Glutamatergic neuron (in vitro differentiated cells): ENCODE data around the gene FAM180B. TPM values are rescaled to one million over a fixed set of nuclear protein-coding genes. Genes with fewer than 3 reads are reported as not detected.

Source experiments
- DNase-seq: peaks from one replicate; pipeline ENCODE4 v3.0.0; 2022
- H3K27ac Mint-ChIP-seq: one replicate; pipeline ENCODE4 v1.8.0; 2020; ENCODE audit warnings: mild to moderate bottlenecking, mixed read lengths, inconsistent platforms; ENCODE audit not compliant: unreplicated experiment
- H3K27me3 Mint-ChIP-seq: one replicate; pipeline ENCODE4 v1.8.0; 2020; ENCODE audit warnings: mild to moderate bottlenecking, moderate library complexity, mixed read lengths, inconsistent platforms; ENCODE audit not compliant: unreplicated experiment
- H3K36me3 Mint-ChIP-seq: one replicate; pipeline ENCODE4 v1.8.0; 2020; ENCODE audit warnings: mild to moderate bottlenecking, mixed read lengths, inconsistent platforms; ENCODE audit not compliant: unreplicated experiment
- H3K4me1 Mint-ChIP-seq: one replicate; pipeline ENCODE4 v1.8.0; 2020; ENCODE audit warnings: mild to moderate bottlenecking, low read depth, mixed read lengths, inconsistent platforms; ENCODE audit not compliant: unreplicated experiment
- H3K4me3 Mint-ChIP-seq: one replicate; pipeline ENCODE4 v1.8.0; 2020; ENCODE audit warnings: mild to moderate bottlenecking, mixed read lengths, inconsistent platforms; ENCODE audit not compliant: unreplicated experiment
- H3K9me3 Mint-ChIP-seq: one replicate; pipeline ENCODE4 v1.8.0; 2020; ENCODE audit warnings: mild to moderate bottlenecking, moderate library complexity, mixed read lengths, inconsistent platforms; ENCODE audit not compliant: unreplicated experiment
- total RNA-seq: library from RNA; stranded (reverse); fragmentation: NEBNext Ultra II Directional; extraction: Animal tissue kit (Norgen Biotek cat#: 25700); gene quantifications from one replicate; pipeline ENCODE4 v1.2.1, GENCODE V29; 2021; ENCODE audit not compliant: unreplicated experiment
- TF ChIP-seq, protein P1 (sequence below): fragments of 200-600 bp; sonication (generic); IDR thresholded peaks from one replicate; pipeline ENCODE4 v1.5.0; 2021; ENCODE audit not compliant: partially characterized antibody, unreplicated experiment

Gene FAM180B
- total RNA-seq, 1 donor from 2014 or later = not detected

DNA sequence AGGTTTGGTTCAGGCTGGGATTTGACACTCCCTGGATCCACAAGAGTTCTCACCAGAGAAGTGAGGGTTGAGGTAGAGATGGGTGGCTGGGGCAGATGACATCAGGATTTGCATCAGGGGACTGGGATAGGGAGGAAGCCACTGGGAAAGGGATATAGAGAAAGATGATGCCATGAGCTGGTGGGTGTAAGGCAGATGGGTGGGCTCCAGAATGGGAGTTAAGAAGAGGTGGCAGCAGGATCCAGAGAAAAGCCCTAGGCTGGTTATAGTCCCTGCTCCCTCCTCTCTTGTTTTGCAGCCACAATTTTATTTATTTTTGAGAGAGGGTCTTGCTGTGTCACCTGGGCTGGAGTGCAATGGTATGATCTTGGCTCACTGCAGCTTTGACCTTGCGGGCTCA is 9.5 kb downstream of the FAM180B start:
- H3K4me1 Mint-ChIP-seq = peaks cover 15% of the 10 kb centered on the region
- no peaks in the 10 kb centered on the region for H3K36me3 Mint-ChIP-seq
- TF ChIP-seq, protein P1, sequence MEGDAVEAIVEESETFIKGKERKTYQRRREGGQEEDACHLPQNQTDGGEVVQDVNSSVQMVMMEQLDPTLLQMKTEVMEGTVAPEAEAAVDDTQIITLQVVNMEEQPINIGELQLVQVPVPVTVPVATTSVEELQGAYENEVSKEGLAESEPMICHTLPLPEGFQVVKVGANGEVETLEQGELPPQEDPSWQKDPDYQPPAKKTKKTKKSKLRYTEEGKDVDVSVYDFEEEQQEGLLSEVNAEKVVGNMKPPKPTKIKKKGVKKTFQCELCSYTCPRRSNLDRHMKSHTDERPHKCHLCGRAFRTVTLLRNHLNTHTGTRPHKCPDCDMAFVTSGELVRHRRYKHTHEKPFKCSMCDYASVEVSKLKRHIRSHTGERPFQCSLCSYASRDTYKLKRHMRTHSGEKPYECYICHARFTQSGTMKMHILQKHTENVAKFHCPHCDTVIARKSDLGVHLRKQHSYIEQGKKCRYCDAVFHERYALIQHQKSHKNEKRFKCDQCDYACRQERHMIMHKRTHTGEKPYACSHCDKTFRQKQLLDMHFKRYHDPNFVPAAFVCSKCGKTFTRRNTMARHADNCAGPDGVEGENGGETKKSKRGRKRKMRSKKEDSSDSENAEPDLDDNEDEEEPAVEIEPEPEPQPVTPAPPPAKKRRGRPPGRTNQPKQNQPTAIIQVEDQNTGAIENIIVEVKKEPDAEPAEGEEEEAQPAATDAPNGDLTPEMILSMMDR = no peak
- DNase-seq = no peak
- H3K4me3 Mint-ChIP-seq = peak overlapping the region; percentile 8
- no peaks in the 10 kb centered on the region for H3K9me3 Mint-ChIP-seq
- H3K27me3 Mint-ChIP-seq = peaks cover 23% of the 10 kb centered on the region
- no peak overlapping the region for H3K27ac Mint-ChIP-seq

- no peak for DNase-seq
- peaks cover 10% of the 10 kb centered on the region for H3K4me1 Mint-ChIP-seq
- peaks cover 11% of the 10 kb centered on the region for H3K27me3 Mint-ChIP-seq
- TF ChIP-seq, protein P1 = no peak
- peaks cover 1% of the 10 kb centered on the region for H3K9me3 Mint-ChIP-seq
- no peaks in the 10 kb centered on the region for H3K36me3 Mint-ChIP-seq
- no peak overlapping the region for H3K27ac Mint-ChIP-seq
- no peak overlapping the region for H3K4me3 Mint-ChIP-seq
Measured at GRCh38 chr11:47599902-47600301, 13.4 kb downstream of the FAM180B start.

DNA sequence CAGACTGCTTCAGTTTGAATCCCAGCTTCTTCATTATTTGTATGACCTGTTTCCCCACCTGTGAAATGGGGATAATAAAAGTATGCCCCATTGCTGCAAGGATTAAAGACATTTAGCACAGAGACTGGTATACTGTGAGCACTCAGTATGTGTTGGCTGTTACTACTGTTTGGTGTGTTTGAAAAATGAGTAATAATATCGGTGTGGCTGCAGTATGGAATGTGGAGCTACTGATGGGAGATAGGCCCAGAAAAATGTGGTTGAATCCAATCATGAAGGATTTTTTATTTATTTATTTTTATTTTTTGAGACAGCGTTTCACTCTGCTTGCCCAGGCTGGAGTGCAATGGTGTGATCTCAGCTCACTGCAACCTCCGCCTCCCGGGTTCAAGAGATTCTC is 16.8 kb downstream of the FAM180B start:
- Mint-ChIP-seq H3K4me1 (peaks cover 30% of the 10 kb centered on the region), H3K27me3 (peaks cover 10% of the 10 kb centered on the region), H3K27ac (no peak overlapping the region), H3K36me3 (peaks cover 4% of the 10 kb centered on the region), H3K9me3 (peaks cover 3% of the 10 kb centered on the region), H3K4me3 (no peak overlapping the region)
- TF ChIP-seq, protein P1 = no peak
- no peak for DNase-seq

DNA sequence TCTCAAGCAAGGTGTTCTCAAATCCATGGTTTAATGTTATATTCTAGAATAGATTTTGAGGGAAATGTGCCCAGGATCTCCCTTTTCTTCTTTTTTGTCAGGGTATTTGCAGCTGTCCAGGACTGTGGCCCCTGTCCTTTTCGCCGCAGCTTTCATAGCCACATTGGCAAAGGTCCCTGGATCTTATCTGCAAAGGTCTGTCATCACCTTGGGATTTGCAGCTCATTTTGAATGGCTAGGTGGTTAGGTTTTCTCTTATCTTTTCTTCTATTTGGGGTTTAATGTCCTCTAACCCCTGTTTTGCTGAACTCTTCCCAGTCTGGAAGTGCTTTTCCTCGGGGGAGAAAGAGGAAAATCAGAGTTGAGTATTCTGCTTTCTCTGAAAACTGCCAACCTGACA is 19.4 kb downstream of the FAM180B start:
- peaks cover 8% of the 10 kb centered on the region for H3K36me3 Mint-ChIP-seq
- TF ChIP-seq, protein P1 = no peak
- peaks cover 5% of the 10 kb centered on the region for H3K27me3 Mint-ChIP-seq
- H3K4me1 Mint-ChIP-seq = peaks cover 20% of the 10 kb centered on the region
- H3K9me3 Mint-ChIP-seq = peaks cover 3% of the 10 kb centered on the region
- no peak for DNase-seq
- peak overlapping the region; percentile 2 for H3K27ac Mint-ChIP-seq
- H3K4me3 Mint-ChIP-seq = no peak overlapping the region

DNA sequence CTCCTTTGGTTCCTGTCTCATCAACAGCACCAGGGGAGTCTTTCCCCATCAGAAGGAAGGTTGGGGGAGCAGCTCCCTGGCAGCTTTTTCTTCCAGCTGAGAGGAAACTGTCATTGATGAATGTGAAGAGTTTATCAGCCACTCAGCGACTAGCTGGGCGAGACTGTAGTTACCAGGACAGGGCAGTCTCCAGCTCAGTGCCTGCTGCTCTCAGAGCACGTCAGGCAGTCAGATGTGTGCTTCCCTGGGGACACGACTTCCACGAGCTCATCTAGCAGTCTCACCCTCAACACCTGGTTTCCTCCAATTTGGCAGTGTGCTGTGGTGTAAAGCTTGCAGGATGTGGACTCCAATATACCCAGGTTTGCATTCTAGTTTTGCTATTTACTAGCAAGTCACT is 20.3 kb downstream of the FAM180B start:
- H3K36me3 Mint-ChIP-seq = peaks cover 8% of the 10 kb centered on the region
- H3K27me3 Mint-ChIP-seq = peaks cover 5% of the 10 kb centered on the region
- TF ChIP-seq, protein P1 = no peak
- DNase-seq = no peak
- peaks cover 20% of the 10 kb centered on the region for H3K4me1 Mint-ChIP-seq
- peaks cover 3% of the 10 kb centered on the region for H3K9me3 Mint-ChIP-seq
- no peak overlapping the region for H3K4me3 Mint-ChIP-seq
- no peak overlapping the region for H3K27ac Mint-ChIP-seq
